ENCODE data around the gene SLN. TPM values are rescaled to one million over a fixed set of nuclear protein-coding genes. Genes with fewer than 3 reads are reported as not detected.
A peak's percentile ranks its signal among the peaks of the same experiment; 100 is the strongest.

SLN gene
- total RNA-seq, 1 donor from 2014 or later, result not detected

DNA sequence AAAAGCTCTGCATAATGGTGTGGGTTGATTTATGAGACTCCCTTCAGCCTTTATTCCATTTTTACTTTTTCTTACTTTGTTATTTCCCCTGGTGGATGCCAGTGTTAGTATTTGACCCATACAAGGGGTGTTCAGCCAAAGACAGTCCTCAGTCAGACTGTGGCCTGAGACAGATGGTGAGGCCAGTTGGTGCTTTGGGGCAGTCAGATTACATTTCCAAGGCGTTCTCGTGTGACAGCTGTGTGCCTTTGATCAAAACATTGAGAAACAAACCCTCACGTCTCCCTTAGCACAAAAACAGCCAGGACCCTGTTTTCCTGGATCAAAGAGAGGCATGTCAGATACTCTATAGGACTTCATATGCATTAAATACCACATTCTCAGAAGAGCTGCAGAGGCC, 31.3 kb upstream of the SLN start:
- peaks cover 4% of the 10 kb centered on the region for H3K9me3 Mint-ChIP-seq (ENCODE audit: unreplicated experiment)
- H3K36me3 Mint-ChIP-seq (ENCODE audit: unreplicated experiment), result no peaks in the 10 kb centered on the region
- H3K4me3 Mint-ChIP-seq (ENCODE audit: unreplicated experiment), result no peak overlapping the region
- peaks cover 28% of the 10 kb centered on the region for H3K27me3 Mint-ChIP-seq (ENCODE audit: unreplicated experiment)
- TF ChIP-seq, protein P1, sequence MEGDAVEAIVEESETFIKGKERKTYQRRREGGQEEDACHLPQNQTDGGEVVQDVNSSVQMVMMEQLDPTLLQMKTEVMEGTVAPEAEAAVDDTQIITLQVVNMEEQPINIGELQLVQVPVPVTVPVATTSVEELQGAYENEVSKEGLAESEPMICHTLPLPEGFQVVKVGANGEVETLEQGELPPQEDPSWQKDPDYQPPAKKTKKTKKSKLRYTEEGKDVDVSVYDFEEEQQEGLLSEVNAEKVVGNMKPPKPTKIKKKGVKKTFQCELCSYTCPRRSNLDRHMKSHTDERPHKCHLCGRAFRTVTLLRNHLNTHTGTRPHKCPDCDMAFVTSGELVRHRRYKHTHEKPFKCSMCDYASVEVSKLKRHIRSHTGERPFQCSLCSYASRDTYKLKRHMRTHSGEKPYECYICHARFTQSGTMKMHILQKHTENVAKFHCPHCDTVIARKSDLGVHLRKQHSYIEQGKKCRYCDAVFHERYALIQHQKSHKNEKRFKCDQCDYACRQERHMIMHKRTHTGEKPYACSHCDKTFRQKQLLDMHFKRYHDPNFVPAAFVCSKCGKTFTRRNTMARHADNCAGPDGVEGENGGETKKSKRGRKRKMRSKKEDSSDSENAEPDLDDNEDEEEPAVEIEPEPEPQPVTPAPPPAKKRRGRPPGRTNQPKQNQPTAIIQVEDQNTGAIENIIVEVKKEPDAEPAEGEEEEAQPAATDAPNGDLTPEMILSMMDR (IDR thresholded peaks at IDR 0.05), result no peak
- no peak for DNase-seq (ENCODE audit: extremely low spot score, unreplicated experiment)
- no peaks in the 10 kb centered on the region for H3K4me1 Mint-ChIP-seq (ENCODE audit: unreplicated experiment)
- no peak overlapping the region for H3K27ac Mint-ChIP-seq (ENCODE audit: unreplicated experiment)

DNA sequence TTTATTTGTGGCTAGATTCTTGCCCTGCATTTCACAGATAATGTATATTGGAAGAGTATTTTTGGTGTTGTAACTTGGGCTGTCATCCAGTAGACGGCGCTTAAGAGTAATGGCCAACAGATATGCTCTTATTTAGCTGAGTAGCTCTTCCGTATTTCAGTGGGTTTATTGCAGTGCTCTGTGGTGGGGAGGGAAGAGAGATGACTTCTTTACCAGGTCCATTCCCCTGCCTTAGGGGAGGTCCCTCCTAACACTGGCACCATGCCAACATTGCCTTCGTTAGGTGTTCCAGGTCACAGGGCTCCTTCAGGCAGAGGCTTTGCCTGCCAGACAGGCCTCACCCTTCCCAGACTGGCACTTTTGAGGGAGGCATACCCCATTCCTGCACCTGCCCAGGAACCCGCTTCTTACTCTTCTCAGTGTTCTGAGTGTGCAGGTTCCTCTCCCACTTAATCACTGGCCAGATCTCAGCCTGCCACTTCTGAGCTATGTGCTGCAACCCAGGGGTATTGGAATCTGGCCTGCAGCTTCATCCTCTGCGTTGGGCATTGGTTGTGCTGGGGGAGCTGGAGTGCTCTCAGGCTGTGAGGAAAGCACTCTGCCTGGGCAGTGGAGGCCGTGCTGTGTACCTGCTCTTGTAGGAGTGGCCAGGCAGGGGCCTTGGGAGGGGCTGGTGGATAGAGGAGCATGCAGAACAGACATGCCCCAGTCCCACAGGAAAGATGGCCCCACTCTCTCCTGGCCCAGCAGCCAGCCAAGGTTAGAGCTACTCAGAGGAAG, 29.4 kb upstream of the SLN start:
- TF ChIP-seq, protein P1 (IDR thresholded peaks at IDR 0.05), result peak; percentile 53
- H3K27ac Mint-ChIP-seq (ENCODE audit: unreplicated experiment), result no peak overlapping the region

GRCh38 chr11:107740271-107740670, 28.4 kb upstream of the SLN start:
- Mint-ChIP-seq H3K27me3 (ENCODE audit: unreplicated experiment) (peaks cover 17% of the 10 kb centered on the region), H3K36me3 (ENCODE audit: unreplicated experiment) (no peaks in the 10 kb centered on the region), H3K9me3 (ENCODE audit: unreplicated experiment) (peaks cover 4% of the 10 kb centered on the region), H3K4me3 (ENCODE audit: unreplicated experiment) (no peak overlapping the region), H3K4me1 (ENCODE audit: unreplicated experiment) (no peaks in the 10 kb centered on the region), H3K27ac (ENCODE audit: unreplicated experiment) (no peak overlapping the region)
- no peak for DNase-seq (ENCODE audit: extremely low spot score, unreplicated experiment)
- TF ChIP-seq, protein P1 (IDR thresholded peaks at IDR 0.05), result no peak

More for the DNA sequence above, 29.4 kb upstream of the SLN start:
- Mint-ChIP-seq H3K4me3 (ENCODE audit: unreplicated experiment) (no peak overlapping the region), H3K36me3 (ENCODE audit: unreplicated experiment) (no peaks in the 10 kb centered on the region), H3K27me3 (ENCODE audit: unreplicated experiment) (peaks cover 20% of the 10 kb centered on the region), H3K9me3 (ENCODE audit: unreplicated experiment) (peaks cover 4% of the 10 kb centered on the region), H3K4me1 (ENCODE audit: unreplicated experiment) (no peaks in the 10 kb centered on the region)
- DNase-seq (ENCODE audit: extremely low spot score, unreplicated experiment), result no peak

DNA sequence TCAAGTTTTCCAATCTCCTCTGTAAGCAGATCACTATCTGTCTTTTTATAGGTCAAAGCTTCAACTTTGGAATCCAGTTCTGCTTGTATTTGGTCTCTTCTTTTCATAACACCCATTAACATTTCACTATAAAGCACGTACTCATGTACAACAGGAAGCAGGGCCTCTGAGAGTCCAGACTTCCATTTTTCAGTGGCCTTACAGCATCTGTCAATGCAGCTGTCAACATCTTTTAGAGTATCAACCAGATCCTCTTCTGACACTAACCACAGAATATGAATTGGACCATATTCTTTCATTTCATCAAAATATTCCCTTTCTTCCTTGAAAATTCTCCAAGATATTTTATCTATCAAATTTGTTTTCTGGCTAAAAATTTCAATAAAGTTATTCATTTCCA, 24.7 kb upstream of the SLN start:
- H3K36me3 Mint-ChIP-seq (ENCODE audit: unreplicated experiment), result no peaks in the 10 kb centered on the region

DNA sequence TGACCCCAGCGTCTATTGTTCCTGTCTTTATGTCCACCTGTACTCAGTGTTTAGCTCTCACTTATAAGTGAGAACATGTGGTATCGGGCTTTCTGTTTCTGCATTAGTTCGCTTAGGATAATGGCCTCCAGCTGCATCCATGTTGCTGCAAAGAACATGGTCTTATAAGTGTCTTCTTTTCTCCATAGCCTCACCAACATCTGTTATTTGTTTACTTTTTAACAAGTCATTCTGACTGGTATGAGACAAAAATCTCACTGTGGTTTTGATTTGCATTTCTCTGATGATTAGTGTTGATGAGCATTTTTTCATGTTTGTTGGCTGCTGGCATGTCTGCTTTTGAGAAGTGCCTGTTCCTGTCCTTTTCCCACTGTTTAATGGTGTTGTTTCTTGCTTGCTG, 21.7 kb upstream of the SLN start:
- TF ChIP-seq, protein P1 (IDR thresholded peaks at IDR 0.05), result no peak
- Mint-ChIP-seq H3K36me3 (ENCODE audit: unreplicated experiment) (no peaks in the 10 kb centered on the region), H3K9me3 (ENCODE audit: unreplicated experiment) (no peaks in the 10 kb centered on the region), H3K4me3 (ENCODE audit: unreplicated experiment) (no peak overlapping the region), H3K4me1 (ENCODE audit: unreplicated experiment) (no peaks in the 10 kb centered on the region), H3K27ac (ENCODE audit: unreplicated experiment) (no peak overlapping the region), H3K27me3 (ENCODE audit: unreplicated experiment) (peaks cover 13% of the 10 kb centered on the region)
- DNase-seq (ENCODE audit: extremely low spot score, unreplicated experiment), result no peak

More for the DNA sequence above, 24.7 kb upstream of the SLN start:
- Mint-ChIP-seq H3K27me3 (ENCODE audit: unreplicated experiment) (peaks cover 12% of the 10 kb centered on the region), H3K27ac (ENCODE audit: unreplicated experiment) (no peak overlapping the region), H3K9me3 (ENCODE audit: unreplicated experiment) (peaks cover 4% of the 10 kb centered on the region), H3K4me1 (ENCODE audit: unreplicated experiment) (no peaks in the 10 kb centered on the region), H3K4me3 (ENCODE audit: unreplicated experiment) (no peak overlapping the region)
- TF ChIP-seq, protein P1 (IDR thresholded peaks at IDR 0.05), result no peak
- DNase-seq (ENCODE audit: extremely low spot score, unreplicated experiment), result no peak

All from osteocyte (in vitro differentiated cells).